OCI-LY3 (cell line): Measurements from ENCODE around the gene VAV3.

Source experiments
- EZH2phosphoT487 ChIP-seq: fragments of 200-600 bp; shearing (Covaris generic); IDR thresholded peaks from 2 replicates; pipeline ENCODE4 v1.6.1; 2018; ENCODE audit warnings: antibody characterized with exemption, mixed run types, low read depth
- TF ChIP-seq, protein P1 (sequence below): fragments of 200-600, 300-600 bp; sonication (generic); IDR thresholded peaks from 2 replicates; pipeline ENCODE4 v1.5.1; 2014; ENCODE audit warnings: antibody characterized with exemption, low read length, low read depth

DNA sequence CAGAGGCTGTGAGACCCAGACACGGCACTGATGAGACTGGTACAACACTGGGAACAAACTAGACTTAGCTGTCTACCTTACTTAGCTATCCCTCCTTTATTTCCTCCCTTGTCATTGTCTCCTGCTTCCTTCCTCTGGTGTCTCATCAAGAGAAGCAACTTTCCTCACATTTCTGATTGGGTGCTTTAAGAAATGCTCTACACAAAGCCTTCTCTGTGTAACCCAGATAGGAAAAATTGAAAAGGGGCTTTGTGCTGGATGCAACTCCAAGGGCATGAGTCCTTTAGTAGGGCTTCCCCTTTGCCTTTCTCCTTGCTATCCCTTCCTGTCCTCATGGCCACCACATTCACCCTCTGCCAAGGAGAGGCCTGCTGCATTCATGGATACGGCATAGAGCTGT is 274.5 kb downstream of the VAV3 start:
- TF ChIP-seq EZH2phosphoT487, result no peak
- TF ChIP-seq, protein P1, sequence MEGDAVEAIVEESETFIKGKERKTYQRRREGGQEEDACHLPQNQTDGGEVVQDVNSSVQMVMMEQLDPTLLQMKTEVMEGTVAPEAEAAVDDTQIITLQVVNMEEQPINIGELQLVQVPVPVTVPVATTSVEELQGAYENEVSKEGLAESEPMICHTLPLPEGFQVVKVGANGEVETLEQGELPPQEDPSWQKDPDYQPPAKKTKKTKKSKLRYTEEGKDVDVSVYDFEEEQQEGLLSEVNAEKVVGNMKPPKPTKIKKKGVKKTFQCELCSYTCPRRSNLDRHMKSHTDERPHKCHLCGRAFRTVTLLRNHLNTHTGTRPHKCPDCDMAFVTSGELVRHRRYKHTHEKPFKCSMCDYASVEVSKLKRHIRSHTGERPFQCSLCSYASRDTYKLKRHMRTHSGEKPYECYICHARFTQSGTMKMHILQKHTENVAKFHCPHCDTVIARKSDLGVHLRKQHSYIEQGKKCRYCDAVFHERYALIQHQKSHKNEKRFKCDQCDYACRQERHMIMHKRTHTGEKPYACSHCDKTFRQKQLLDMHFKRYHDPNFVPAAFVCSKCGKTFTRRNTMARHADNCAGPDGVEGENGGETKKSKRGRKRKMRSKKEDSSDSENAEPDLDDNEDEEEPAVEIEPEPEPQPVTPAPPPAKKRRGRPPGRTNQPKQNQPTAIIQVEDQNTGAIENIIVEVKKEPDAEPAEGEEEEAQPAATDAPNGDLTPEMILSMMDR, result no peak
